GM12878 (cell line): ENCODE data around the gene SPRN.

Experiments used
- CBFB ChIP-seq: IDR thresholded peaks from 2 replicates; pipeline ENCODE4 v1.6.1; 2016; ENCODE audit warnings: antibody characterized with exemption, low read depth
- CHD1 ChIP-seq: IDR thresholded peaks from 2 replicates; pipeline ENCODE4 v1.6.1; 2012; ENCODE audit warnings: low read depth, low read length, improper control_type of control experiment
- CTCF ChIP-seq, 3 experiments: IDR thresholded peaks in 2 of 3; conservative IDR thresholded peaks in 1 of 3; 2 replicates each; pipeline ENCODE4 v1.5.1; 2011; ENCODE audit warnings: low read depth in 3 of 3, low read length in 3 of 3, mild to moderate bottlenecking in 3 of 3, control low read depth in 2 of 3, moderate library complexity in 2 of 3, inconsistent platforms in 1 of 3, mixed read lengths in 1 of 3; ENCODE audit not compliant: control insufficient read depth in 2 of 3, insufficient read depth in 1 of 3; ENCODE audit errors: extremely low read depth in 1 of 3
- NRF1 ChIP-seq: conservative IDR thresholded peaks from 2 replicates; pipeline ENCODE4 v1.6.1; 2011; ENCODE audit warnings: mild to moderate bottlenecking, low read depth, low read length, improper control_type of control experiment
- POLR2A ChIP-seq: IDR thresholded peaks from 2 replicates; pipeline ENCODE4 v1.6.1; 2011; ENCODE audit warnings: low read depth, mild to moderate bottlenecking, low read length
- POLR2AphosphoS5 ChIP-seq: IDR thresholded peaks from 2 replicates; pipeline ENCODE4 v1.6.1; 2011; ENCODE audit warnings: mild to moderate bottlenecking, low read length, inconsistent platforms
- RAD21 ChIP-seq: IDR thresholded peaks from 2 replicates; pipeline ENCODE4 v1.6.1; 2011; ENCODE audit warnings: mild to moderate bottlenecking, low read depth, low read length, moderate library complexity; ENCODE audit not compliant: insufficient read depth
- SRF ChIP-seq, 2 experiments: IDR thresholded peaks; 2 replicates each; pipeline ENCODE4 v1.6.1; 2011; ENCODE audit warnings: low read depth in 2 of 2, low read length in 2 of 2, mild to moderate bottlenecking in 1 of 2, moderate library complexity in 1 of 2
- ZBTB33 ChIP-seq: fragments of 450-650 bp; IDR thresholded peaks from 2 replicates; pipeline ENCODE4 v1.6.1; 2017; ENCODE audit warnings: mild to moderate bottlenecking

- TF ChIP-seq CTCF (IDR thresholded peaks at IDR 0.05 in 2 of 3, conservative IDR thresholded peaks at IDR 0.05 in 1 of 3; ENCODE audit: control insufficient read depth in 2 of 3, extremely low read depth in 1 of 3, insufficient read depth in 1 of 3, low read depth in 3 of 3, low read length in 3 of 3) (no peak), CBFB (no peak), POLR2AphosphoS5 (no peak), RAD21 (no peak), CHD1 (no peak), NRF1 (no peak), ZBTB33 (no peak), POLR2A (no peak), SRF (IDR thresholded peaks at IDR 0.05; ENCODE audit: low read depth in 2 of 2, low read length in 2 of 2) (no peak)
Measured at GRCh38 chr10:133439517-133440461, 15.4 kb upstream of the SPRN start.
